HG03520 (cell line): Measurements from ENCODE around the gene TBC1D9B.
"Not testable (repeated sequence)": the region's sequence is repeated elsewhere in the genome, so short reads cannot be mapped to it uniquely, and the experiment has no call there.

ENCODE experiments used
- ATAC-seq: cut with Tn5 transposase; IDR thresholded peaks from one replicate; pipeline ENCODE4 v1.9.1; 2021; ENCODE audit warnings: mild to moderate bottlenecking, moderate library complexity; ENCODE audit not compliant: unreplicated experiment

The TBC1D9B gene

DNA sequence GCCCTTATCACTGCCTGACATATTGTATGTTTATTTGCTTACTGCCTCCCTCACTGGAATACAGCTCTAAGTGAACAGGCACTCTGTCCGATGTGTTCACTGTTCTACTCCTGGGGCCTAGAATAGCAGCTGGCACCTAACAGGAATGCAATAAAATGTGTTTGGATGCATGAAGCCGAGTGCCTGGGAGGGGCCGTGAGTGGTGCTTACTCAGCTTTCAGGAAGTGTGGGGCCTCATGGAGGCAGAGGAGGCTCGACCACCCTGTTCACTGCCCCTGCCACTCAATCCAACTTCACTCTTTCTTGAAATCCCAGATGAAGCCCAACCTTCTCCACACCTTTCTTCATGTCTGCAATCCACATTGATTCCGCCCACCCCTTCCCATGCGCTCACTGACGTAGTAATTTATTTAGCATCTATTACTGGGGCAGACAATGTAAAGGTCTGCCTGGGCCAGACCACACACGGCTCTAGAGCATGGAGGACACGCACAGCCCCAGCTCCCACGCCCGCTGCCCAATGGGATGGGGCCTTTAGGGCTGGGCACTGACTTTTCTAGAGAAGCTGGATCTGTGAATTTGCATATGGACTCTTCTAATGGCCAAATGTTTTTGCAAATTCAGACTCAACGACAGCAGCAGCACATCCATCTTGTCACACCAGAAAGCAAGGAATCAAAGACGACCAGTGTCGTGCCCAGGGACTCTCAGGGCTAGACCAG, 21.3 kb downstream of the TBC1D9B start:
- no peak for ATAC-seq

DNA sequence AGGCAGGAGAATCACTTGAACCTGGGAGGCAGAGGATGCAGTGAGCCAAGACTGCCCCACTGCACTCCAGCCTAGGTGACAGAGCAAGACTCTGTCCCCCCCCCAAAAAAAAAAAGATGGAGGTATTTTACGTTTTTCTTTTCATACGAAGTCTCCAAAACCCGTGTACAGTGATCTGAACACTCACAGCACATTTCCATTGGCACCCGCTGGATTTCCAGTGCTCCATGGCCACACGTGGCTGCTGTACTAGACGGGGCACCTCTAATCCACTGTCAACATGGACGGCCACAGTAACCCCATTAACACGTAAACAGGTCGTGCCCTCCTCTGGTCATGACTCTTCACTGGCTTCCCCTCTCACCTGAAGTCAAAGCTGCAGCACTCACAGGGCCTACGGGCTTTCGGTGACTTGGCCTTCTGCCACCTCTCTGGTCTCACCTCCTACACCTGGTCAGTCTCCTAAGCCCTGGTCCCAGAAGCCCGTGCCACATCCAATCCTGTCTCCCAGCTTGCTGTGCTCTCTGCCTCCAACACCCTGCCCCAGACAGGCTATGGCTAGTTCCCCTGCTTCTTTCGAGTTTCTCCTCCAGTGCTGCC, 22.1 kb downstream of the TBC1D9B start:
- no peak for ATAC-seq

DNA sequence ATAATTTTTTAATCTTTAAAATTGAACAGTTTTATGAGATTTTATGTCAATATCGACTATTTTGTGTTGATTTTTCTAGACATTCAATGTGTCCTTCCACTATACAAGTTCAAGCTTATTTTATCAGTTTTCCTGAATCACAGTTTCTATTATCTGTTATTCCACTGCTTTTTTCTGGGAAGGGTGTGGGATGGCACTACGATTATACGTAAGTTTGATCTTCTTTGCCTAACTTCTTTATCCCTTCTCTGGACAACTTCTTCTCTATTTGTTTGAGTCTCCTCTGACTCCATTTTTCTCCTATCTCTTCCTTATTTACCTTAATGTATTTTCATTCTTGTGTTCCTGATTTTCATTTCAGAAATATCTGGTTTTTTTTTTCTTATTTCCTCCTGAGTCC, 24.5 kb downstream of the TBC1D9B start:
- ATAC-seq: no peak

DNA sequence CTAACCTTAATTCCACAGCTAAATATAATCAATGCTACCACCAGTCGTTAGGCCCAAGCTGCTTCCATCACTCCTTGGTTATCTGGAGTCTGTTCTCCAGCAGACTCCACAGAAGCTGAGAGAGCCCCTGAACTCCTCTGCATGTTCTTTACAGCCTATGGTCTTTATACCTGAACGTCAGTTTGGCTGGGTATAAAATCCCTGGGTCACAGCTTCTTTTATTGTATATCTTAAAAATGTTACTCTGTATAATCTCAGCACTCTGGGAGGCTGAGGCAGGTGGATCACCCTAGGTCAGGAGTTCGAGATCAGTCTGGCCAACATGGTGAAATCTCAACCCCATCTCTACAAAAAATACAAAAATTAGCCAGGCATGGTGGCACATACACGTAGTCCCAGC, 25.4 kb downstream of the TBC1D9B start:
- ATAC-seq: no peak

DNA sequence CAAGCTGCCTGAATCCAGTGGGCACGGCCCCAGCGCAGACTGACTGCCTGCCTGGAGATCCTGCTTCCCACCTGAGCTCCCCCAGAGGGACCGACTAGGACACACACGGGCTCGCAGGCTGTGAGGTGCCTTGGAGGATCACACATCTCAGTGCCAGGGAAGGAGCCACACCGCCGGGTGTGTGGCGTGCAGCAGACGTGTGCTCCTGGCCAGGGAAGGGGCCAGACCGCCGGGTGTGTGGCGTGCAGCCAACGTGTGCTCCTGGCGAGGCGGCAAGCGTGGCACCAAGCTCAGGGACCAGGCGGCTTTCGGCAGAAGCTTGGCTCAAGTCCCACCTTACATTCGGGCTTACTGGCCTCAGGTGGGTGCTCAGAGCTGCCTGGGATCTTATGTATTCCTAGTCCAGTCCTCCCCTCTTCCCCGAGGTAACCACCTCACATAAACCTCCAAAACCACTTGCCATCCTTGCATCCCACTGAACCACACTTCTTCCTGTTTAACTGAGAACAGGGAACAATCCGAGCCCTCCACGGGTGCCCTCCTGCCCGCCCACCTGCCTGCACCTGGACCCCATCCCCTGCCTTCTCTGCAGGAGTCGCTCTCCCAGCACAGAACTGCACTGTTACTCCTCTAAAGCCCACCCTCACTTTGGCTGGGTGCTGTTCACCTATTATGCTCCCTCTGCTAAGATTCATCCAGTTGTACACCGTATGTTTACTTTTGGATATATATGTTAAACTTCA, 26.7 kb downstream of the TBC1D9B start:
- no peak for ATAC-seq

DNA sequence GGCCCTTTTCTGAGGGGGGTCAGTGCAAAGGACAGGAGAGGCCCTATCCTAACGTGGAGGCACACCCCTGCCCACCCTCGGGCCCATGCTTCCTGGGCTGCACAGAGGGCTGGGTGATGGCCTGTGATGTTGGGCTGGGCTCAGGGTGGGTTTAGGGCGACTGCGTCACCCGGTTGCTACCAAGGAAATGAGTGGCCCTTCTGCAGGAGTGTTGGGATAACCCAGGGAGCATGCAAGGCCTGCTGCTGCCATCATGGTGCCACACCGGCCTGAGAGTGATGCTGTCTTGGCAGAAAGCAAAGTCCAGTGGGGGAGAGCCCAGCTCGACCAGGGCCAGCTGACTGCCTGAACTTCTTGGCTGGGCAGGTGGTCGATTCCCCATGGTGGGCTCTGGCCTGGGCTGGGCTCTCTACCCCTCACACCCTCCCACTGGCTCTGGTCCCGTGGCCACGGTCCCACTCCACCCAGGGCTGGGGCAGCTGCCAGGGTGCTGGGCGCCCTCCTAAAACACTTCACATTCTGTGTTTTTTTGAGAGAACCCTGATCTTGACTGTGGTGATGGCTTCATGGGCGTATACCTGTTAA, 27.5 kb downstream of the TBC1D9B start:
- ATAC-seq: no peak

DNA sequence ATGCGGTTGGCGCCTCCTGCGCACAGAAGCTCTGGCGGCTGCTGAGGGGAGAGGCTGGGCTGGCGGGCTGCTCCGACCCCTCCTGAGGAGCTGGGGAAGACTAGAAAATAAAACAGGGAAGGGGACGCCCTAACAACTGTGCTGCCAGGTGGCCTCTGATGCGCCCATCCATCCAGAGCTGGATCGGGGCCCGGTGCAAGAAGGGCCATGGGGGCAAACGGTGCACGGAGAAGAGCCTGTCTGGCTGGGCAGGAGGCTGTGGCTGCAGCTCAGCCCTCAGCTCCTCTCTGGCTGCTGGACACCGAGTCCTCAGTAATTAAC, 28.0 kb downstream of the TBC1D9B start:
- ATAC-seq: no peak

DNA sequence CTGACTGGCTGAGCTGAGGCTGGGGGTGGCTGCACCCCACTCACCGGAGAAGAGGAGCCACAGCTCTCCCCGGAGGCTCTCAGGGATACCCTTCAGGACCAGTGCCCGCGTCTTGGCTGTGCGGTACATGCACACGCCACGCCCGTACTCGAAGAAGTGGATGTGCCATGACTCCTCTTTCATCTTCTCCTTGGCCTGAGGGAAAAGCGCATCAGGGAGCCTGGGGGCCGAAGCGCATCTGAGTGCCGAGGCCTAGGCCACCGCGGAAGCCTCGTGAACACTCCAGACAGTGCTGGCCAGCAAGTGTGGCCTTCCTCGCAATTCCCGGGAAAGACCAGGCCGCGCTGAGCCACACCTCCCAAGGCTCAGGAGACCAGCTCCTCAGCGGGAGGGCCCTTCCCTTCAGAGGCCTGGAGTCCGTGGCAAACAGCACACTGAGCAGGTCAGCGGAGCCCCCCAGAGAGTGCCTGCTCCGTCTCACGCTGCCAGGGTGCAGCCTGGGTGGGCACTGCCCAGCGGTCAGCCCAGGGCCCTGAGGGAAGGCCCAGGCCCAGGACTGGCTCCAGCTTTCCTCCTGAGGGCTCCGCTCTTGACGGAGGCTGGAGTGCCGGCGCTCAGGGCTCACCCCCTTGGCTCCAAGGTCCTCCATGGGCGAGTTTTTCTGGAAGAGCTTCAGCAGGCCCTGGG, 28.6 kb downstream of the TBC1D9B start:
- ATAC-seq: no peak

DNA sequence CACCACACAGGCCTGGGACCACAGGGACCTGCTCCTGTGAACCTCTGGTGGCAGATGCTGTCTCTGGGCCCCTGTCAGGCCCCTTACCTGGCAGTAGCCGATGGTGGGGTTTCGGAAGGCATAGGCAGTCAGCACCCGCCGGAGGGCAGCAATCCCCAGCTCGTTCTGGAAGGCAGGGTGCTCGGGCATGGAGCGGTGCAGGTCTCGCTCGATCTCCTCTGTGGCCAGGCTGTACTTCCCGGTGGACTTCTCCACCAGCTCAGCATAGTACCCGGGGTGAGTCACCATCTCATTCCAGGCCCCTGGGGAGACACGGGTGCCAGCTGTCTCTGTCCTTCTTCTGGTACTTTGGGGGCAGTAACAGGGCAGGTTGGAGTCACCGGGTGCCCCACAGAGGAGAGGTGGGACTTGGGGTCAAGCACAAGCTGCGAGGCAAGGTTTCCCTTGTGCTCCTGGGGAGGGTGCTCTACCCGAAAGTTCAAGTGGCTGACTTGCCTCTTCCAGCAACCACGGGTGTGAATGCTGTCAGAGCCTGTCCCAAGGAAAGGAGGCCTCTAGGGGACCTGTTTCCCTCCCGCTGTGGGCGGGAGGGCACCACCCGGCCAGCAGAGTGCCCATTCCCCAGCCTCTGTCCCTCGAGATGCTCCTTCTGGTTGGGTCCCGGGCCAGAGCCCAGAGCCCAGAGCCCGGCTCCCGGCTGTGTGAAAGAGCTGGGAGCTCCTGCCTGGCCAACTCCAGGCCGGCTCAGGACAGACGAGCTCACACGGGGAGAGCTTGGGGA, 29.3 kb downstream of the TBC1D9B start:
- ATAC-seq: no peak

DNA sequence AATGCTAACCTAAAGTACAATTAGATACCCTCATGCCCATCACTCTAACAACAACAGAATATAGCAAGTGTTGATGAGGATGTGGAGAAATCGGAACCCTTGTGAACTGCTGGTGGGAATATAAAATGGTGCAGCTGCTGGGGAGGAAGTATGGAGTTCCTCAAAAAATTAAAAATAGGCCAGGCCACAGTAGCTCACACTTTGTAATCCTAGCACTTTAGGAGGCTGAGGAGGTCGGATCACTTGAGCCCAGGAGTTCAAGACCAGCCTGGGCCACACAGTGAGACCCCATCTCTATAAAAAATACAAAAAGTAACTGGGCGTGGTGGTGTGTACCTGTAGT, 31.1 kb downstream of the TBC1D9B start:
- no peak for ATAC-seq

DNA sequence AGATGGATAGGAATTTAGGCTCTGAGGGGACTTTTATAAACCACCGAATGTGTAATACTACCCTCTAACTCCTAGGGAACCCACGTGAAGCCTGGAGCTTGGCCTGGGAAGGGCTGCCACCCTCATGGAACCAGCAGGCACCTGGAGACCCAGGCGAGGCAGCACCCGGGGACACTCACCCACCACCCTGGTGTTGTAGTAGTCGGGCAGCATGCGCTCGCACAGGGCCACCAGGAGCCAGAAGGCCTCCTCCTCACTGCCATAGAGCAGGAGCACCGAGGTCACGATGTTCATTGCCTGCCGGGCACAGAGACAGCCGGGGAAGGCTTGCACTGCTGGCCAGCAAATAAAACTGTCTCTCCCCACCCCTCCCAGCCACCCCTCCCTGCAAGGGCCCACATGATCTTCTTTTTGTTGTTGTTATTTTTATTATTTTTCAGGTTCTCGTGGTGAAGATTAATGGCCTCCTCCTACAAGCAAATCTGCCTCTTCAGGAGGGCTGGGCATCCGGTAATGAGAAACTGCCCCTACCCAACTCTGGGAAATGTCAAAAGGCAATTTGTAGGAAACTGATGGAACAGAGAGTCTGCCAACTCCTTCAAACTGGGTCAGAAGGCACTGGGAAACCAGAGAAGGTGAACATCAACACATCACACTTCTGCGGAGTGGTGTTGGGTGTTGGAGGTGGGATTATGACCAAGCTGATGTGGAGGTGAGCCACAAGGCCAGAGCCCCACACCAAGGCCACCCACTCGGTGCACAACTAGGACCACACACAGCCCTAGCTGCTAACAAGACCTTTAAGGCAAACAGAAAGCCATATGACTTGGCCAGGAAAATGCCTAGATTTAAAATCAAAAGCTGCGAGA, 31.7 kb downstream of the TBC1D9B start:
- no peak for ATAC-seq

DNA sequence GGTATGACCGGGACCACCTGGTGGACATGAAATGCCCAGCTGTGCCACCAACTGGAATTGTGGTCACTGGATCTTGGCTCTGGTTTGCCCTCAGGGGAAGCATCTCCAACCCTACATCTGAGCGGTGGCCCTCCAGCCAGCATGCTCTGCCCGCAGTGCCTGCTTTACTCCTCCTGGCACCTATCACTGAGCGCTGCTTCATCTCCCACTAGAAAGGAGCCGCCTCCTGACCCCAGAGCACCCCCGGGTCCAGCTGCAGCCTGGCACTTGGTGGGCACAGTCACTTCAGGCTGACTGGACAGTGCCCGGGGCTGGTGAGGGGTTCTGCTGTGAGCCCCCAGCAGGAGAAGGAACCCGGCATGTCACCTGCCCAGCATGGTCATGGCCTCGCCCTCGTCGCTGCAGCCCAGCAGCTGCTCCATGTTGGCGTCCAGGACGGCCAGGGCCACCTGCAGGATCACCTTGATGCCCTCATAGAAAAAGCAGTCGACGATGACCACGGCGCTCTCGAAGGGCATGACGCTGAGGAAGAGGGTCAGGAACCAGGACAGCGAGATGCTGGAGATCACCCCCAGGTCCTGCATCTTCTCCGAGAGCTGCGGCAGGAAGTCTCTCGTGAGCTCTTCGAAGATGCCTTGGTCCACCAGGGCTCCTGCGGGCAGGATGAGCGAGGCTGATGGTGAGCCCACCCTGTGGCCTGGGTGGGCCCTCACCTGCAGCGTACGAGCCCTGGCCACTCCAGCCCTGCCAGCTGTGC, 33.0 kb downstream of the TBC1D9B start:
- ATAC-seq: no peak

DNA sequence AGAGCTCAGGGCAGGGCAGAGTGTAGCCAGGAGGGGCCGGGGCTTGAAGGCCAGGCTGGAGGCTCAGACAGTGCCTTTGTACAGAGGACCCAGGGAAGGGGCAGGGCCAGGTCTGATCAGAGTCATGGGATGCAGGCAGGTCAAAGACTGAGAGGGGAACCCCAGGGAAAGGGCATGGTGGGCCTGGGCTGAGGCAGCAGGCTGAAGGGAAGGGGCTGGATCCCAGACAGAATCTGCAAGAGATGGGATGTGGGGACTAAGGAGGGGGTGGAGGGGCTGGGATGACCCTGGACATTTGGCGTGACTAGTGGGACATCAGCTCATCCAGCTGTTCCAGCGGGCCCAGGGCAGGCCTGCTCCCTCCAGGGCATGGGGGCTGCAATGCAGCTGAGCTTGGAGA, 33.6 kb downstream of the TBC1D9B start:
- ATAC-seq: no peak

DNA sequence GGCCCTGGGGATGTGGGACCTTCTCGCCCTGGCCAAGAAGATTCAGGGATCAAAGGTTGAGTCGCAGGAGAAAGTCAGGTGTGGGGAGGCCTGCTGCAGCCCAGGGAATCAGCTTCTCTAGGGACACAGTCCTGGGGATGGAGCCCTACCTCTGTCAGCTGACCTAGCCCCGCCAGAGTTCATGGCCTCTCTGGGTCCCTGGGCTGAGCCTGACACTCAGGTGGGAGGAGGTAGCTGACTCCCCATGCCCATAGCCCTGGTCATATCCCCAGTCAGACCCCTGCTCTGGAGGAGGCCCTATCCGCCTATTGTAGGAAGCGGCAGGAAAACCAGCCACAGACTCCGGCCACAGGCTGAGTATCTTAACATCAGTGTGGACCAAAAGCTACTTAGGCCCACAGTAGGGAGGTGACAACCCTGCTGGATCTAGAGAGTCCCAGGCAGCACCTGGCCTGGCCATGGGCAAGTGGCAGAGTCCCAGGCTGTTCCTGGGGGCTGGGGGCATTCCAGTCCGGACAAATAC, 34.0 kb downstream of the TBC1D9B start:
- no peak for ATAC-seq

DNA sequence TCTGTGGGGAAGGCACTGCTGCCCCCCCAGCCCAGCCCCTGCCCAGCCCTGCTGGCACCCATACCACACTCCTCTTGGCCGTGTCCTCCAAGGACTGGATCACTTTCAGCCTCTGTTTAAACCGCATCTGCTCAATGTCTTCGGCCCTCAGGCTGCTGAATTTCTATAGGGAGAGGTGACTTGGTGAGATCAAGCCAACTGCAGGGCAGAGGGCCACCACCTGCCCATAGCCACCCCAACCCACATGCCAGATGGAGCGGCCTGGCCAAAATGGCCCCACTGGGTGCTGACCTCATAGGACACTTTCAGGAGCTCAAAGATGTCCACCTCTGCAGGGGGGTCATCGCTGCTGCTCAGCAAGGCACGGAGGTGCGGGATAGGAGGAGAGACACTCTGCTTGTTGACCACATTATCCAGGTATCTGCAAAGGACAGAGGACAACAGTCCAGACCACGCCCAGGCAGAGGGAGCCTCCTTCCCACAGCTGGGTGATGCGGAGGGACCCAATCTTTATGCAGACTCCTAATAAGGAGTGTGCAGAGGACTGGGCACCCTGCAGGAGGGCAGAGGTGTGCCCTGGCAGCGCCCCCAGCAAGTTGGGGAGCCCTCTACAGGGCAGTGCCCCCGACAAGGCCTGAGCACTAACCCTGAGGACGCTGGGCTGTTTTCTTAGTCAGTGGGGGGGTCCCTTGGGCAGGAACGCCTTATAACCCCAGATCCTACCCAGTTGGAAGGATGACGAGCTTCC, 34.7 kb downstream of the TBC1D9B start:
- no peak for ATAC-seq

DNA sequence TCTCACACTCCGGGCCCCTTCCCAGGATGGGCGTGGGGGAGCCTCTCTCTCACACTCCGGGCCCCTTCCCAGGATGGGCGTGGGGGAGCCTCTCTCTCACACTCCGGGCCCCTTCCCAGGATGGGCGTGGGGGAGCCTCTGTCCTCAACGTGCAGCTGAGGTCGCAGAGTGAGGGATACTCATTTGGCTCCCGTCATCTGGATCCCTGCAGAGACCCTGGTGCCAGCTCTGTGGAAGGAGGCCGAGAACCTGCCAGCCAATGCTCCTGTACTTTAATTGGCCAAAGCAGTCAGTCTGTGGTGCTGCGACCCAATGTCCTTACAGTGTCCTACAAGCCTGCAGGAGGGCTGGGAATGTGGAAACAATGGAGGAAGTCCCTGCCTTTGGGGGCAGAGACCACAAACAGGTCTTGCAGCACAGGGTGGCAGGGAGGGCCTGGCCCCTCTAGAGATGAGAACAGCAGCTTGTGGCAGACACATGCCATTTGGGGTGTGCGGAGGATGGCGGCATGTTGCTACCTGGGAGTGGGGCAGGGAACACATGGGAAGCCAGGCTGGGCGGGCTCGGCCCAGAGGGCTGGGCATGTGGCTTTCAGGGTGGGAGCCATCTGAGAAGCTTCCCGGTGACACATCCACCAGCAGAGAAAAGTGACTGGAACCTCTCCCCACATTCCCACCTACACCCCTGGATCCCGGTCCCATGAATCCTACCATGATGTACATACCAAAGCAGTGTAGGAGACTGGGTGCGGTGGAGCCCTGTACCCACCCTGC, 35.5 kb downstream of the TBC1D9B start:
- ATAC-seq: no peak

DNA sequence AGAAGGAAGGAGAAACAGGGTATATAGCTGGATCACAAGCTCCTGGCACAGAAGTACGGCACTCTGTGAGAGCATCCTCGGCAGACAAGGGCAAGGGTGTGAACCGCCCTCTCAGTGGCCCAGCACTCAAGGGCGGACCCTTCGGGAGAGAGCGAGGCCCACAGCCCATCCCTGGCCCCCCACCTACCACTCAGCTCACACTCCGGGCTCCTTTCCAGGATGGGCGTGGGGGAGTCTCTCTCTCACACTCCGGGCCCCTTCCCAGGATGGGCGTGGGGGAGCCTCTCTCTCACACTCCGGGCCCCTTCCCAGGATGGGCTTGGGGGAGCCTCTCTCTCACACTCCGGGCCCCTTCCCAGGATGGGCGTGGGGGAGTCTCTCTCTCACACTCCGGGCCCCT, 36.2 kb downstream of the TBC1D9B start:
- ATAC-seq: not testable (repeated sequence)
